ENCODE results near the gene ZP2. TPM values are rescaled to one million over a fixed set of nuclear protein-coding genes. Genes with fewer than 3 reads are reported as not detected.
"Not testable (repeated sequence)": the region's sequence is repeated elsewhere in the genome, so short reads cannot be mapped to it uniquely, and the experiment has no call there.

ZP2 gene
- total RNA-seq, 2 experiments from 2014 or later = not detected

GRCh38 chr16:21190013-21190412 is 21.4 kb downstream of the ZP2 start:
- DNase-seq = no peak
- Mint-ChIP-seq H3K27ac (no peak overlapping the region), H3K36me3 (ENCODE audit: low read depth) (peaks cover 2% of the 10 kb centered on the region), H3K27me3 (peaks cover 5% of the 10 kb centered on the region), H3K4me3 (no peak overlapping the region), H3K4me1 (peaks cover 29% of the 10 kb centered on the region), H3K9me3 (ENCODE audit: low read depth) (peaks cover 5% of the 10 kb centered on the region)
- no peak for ATAC-seq
- intact Hi-C loops (cut with DNase I, micrococcal nuclease) = no loop called here
- ChIA-PET CTCF (interaction anchor here (0.7 to 2.5 kb wide), 6 partner anchors 9 to 111 kb away, joined by 3 to 10 read pairs (median 4); no protein-coding TSS in a partner anchor), POLR2A (no interaction called here)

- Mint-ChIP-seq H3K9me3 (ENCODE audit: low read depth) (peaks cover 12% of the 10 kb centered on the region), H3K27me3 (peaks cover 5% of the 10 kb centered on the region), H3K36me3 (ENCODE audit: low read depth) (peaks cover 8% of the 10 kb centered on the region), H3K4me1 (peaks cover 29% of the 10 kb centered on the region), H3K27ac (no peak overlapping the region), H3K4me3 (no peak overlapping the region)
- intact Hi-C loops (cut with DNase I, micrococcal nuclease) = loop anchor here in 1 of 2 experiments (5.0 kb wide), 1 partner anchor 368 kb away; no protein-coding TSS in a partner anchor
- ChIA-PET POLR2A (no interaction called here), CTCF (interaction anchor here (0.8 to 2.5 kb wide), 16 partner anchors 10 to 1446 kb away, joined by 3 to 10 read pairs (median 3); no protein-coding TSS in a partner anchor)
- DNase-seq = no peak
- ATAC-seq = no peak
Measured at GRCh38 chr16:21189311-21189710, 22.1 kb downstream of the ZP2 start.

- no peak overlapping the region for H3K27ac Mint-ChIP-seq
Measured at GRCh38 chr16:21186326-21186691, 25.1 kb downstream of the ZP2 start.

GRCh38 chr16:21185659-21186325 is 25.6 kb downstream of the ZP2 start:
- DNase-seq (no peak), ATAC-seq (no peak)
- Mint-ChIP-seq H3K27ac (no peak overlapping the region), H3K4me1 (peaks cover 28% of the 10 kb centered on the region), H3K4me3 (no peak overlapping the region), H3K36me3 (ENCODE audit: low read depth) (peaks cover 36% of the 10 kb centered on the region), H3K9me3 (ENCODE audit: low read depth) (peaks cover 21% of the 10 kb centered on the region), H3K27me3 (peaks cover 5% of the 10 kb centered on the region)
- intact Hi-C loops (cut with DNase I, micrococcal nuclease) = loop anchor here in 1 of 2 experiments (5.0 kb wide), 1 partner anchor 372 kb away; no protein-coding TSS in a partner anchor
- ChIA-PET POLR2A (interaction anchor here (0.6 kb wide), 1 partner anchor 1433 kb away, joined by 5 read pairs; no protein-coding TSS in a partner anchor), CTCF (interaction anchor here (0.5 to 0.7 kb wide), 3 partner anchors 17 to 383 kb away, joined by 3 to 4 read pairs (median 3); no protein-coding TSS in a partner anchor)

More at GRCh38 chr16:21186326-21186691, 25.1 kb downstream of the ZP2 start:
- Mint-ChIP-seq H3K9me3 (ENCODE audit: low read depth) (peaks cover 21% of the 10 kb centered on the region), H3K36me3 (ENCODE audit: low read depth) (peaks cover 31% of the 10 kb centered on the region), H3K4me3 (no peak overlapping the region), H3K4me1 (peaks cover 28% of the 10 kb centered on the region), H3K27me3 (peaks cover 5% of the 10 kb centered on the region)
- POLR2A ChIA-PET = no interaction called here
- ATAC-seq (no peak), DNase-seq (no peak)
- CTCF ChIA-PET = interaction anchor here (0.5 to 0.7 kb wide), 5 partner anchors 17 to 384 kb away, joined by 3 to 4 read pairs (median 3); no protein-coding TSS in a partner anchor
- intact Hi-C loops (cut with DNase I, micrococcal nuclease) = loop anchor here in 1 of 2 experiments (5.0 kb wide), 1 partner anchor 371 kb away; no protein-coding TSS in a partner anchor

- ATAC-seq (peak; percentile 81), DNase-seq (peak; percentile 50)
- Mint-ChIP-seq H3K36me3 (ENCODE audit: low read depth) (peaks cover 41% of the 10 kb centered on the region), H3K4me3 (no peak overlapping the region), H3K27me3 (peaks cover 3% of the 10 kb centered on the region), H3K27ac (peak overlapping the region; percentile 44), H3K4me1 (peaks cover 28% of the 10 kb centered on the region), H3K9me3 (ENCODE audit: low read depth) (peaks cover 19% of the 10 kb centered on the region)
- ChIA-PET POLR2A (no interaction called here), CTCF (no interaction called here)
- intact Hi-C loops (cut with DNase I, micrococcal nuclease) = loop anchor here in 1 of 2 experiments (5.0 kb wide), 1 partner anchor 372 kb away; no protein-coding TSS in a partner anchor
Measured at GRCh38 chr16:21184834-21185233, 26.5 kb downstream of the ZP2 start.

- DNase-seq (no peak), ATAC-seq (no peak)
- no peak overlapping the region for H3K27ac Mint-ChIP-seq
- CTCF ChIA-PET = no interaction called here
- H3K9me3 Mint-ChIP-seq (ENCODE audit: low read depth) = peaks cover 19% of the 10 kb centered on the region
- POLR2A ChIA-PET = no interaction called here
- intact Hi-C loops (cut with DNase I, micrococcal nuclease) = no loop called here
- no peak overlapping the region for H3K4me3 Mint-ChIP-seq
- H3K36me3 Mint-ChIP-seq (ENCODE audit: low read depth) = peaks cover 48% of the 10 kb centered on the region
- H3K4me1 Mint-ChIP-seq = peaks cover 28% of the 10 kb centered on the region
- no peaks in the 10 kb centered on the region for H3K27me3 Mint-ChIP-seq
Measured at GRCh38 chr16:21183995-21184394, 27.4 kb downstream of the ZP2 start.

- ChIA-PET CTCF (interaction anchor here (0.9 kb wide), 1 partner anchor 9 kb away, joined by 3 read pairs; no protein-coding TSS in a partner anchor), POLR2A (no interaction called here)
- Mint-ChIP-seq H3K4me1 (peaks cover 7% of the 10 kb centered on the region), H3K27me3 (no peaks in the 10 kb centered on the region), H3K36me3 (ENCODE audit: low read depth) (peaks cover 61% of the 10 kb centered on the region), H3K4me3 (no peak overlapping the region), H3K27ac (no peak overlapping the region), H3K9me3 (ENCODE audit: low read depth) (peaks cover 19% of the 10 kb centered on the region)
- intact Hi-C loops (cut with DNase I, micrococcal nuclease) = no loop called here
- DNase-seq = no peak
- ATAC-seq = no peak
Measured at GRCh38 chr16:21179983-21180365, 31.4 kb downstream of the ZP2 start.

- Mint-ChIP-seq H3K36me3 (ENCODE audit: low read depth) (peaks cover 61% of the 10 kb centered on the region), H3K4me1 (peaks cover 1% of the 10 kb centered on the region), H3K27me3 (no peaks in the 10 kb centered on the region), H3K27ac (no peak overlapping the region), H3K9me3 (ENCODE audit: low read depth) (peaks cover 13% of the 10 kb centered on the region), H3K4me3 (no peak overlapping the region)
- no peak for ATAC-seq
- ChIA-PET POLR2A (no interaction called here), CTCF (interaction anchor here (0.9 kb wide), 1 partner anchor 9 kb away, joined by 3 read pairs; no protein-coding TSS in a partner anchor)
- intact Hi-C loops (cut with DNase I, micrococcal nuclease) = no loop called here
- DNase-seq = no peak
Measured at GRCh38 chr16:21179126-21179982, 32.0 kb downstream of the ZP2 start.

GRCh38 chr16:21175397-21175796 is 36.0 kb downstream of the ZP2 start:
- Mint-ChIP-seq H3K27me3 (no peaks in the 10 kb centered on the region), H3K9me3 (ENCODE audit: low read depth) (peaks cover 4% of the 10 kb centered on the region), H3K27ac (no peak overlapping the region), H3K4me3 (no peak overlapping the region), H3K36me3 (ENCODE audit: low read depth) (peaks cover 44% of the 10 kb centered on the region), H3K4me1 (no peaks in the 10 kb centered on the region)
- ChIA-PET CTCF (no interaction called here), POLR2A (no interaction called here)
- DNase-seq (no peak), ATAC-seq (no peak)
- intact Hi-C loops (cut with DNase I, micrococcal nuclease) = no loop called here

GRCh38 chr16:21172650-21173049 is 38.7 kb downstream of the ZP2 start:
- POLR2A ChIA-PET = interaction anchor here (0.6 kb wide), 1 partner anchor 111 kb away, joined by 6 read pairs; no protein-coding TSS in a partner anchor
- Mint-ChIP-seq H3K27ac (no peak overlapping the region), H3K27me3 (no peaks in the 10 kb centered on the region), H3K36me3 (ENCODE audit: low read depth) (peaks cover 27% of the 10 kb centered on the region), H3K4me3 (no peak overlapping the region), H3K9me3 (ENCODE audit: low read depth) (no peaks in the 10 kb centered on the region), H3K4me1 (no peaks in the 10 kb centered on the region)
- ATAC-seq (no peak), DNase-seq (no peak)
- CTCF ChIA-PET = interaction anchor here (1.7 kb wide), 1 partner anchor 16 kb away, joined by 4 read pairs; no protein-coding TSS in a partner anchor
- intact Hi-C loops (cut with DNase I, micrococcal nuclease) = no loop called here

GRCh38 chr16:21170116-21170515 is 41.3 kb downstream of the ZP2 start:
- H3K27ac Mint-ChIP-seq; POLR2A ChIA-PET; H3K27me3 Mint-ChIP-seq; DNase-seq; intact Hi-C loops (cut with DNase I, micrococcal nuclease); ATAC-seq; H3K4me3 Mint-ChIP-seq; H3K9me3 Mint-ChIP-seq (ENCODE audit: low read depth); H3K4me1 Mint-ChIP-seq: not testable (repeated sequence)
- H3K36me3 Mint-ChIP-seq (ENCODE audit: low read depth) = peaks cover 29% of the 10 kb centered on the region
- CTCF ChIA-PET = interaction anchor here (1.2 kb wide), 1 partner anchor 18 kb away, joined by 3 read pairs; no protein-coding TSS in a partner anchor
